Ishikawa (cell line): ENCODE measurements around the gene THBS2.

ENCODE experiments used
- CEBPB ChIP-seq: IDR thresholded peaks from 2 replicates; pipeline ENCODE4 v1.6.1; 2012
- EP300 ChIP-seq: IDR thresholded peaks from 2 replicates; pipeline ENCODE4 v1.6.1; 2012; ENCODE audit warnings: borderline replicate concordance
- TCF12 ChIP-seq: IDR thresholded peaks from 2 replicates; pipeline ENCODE4 v1.6.1; 2012; ENCODE audit warnings: low read depth

DNA sequence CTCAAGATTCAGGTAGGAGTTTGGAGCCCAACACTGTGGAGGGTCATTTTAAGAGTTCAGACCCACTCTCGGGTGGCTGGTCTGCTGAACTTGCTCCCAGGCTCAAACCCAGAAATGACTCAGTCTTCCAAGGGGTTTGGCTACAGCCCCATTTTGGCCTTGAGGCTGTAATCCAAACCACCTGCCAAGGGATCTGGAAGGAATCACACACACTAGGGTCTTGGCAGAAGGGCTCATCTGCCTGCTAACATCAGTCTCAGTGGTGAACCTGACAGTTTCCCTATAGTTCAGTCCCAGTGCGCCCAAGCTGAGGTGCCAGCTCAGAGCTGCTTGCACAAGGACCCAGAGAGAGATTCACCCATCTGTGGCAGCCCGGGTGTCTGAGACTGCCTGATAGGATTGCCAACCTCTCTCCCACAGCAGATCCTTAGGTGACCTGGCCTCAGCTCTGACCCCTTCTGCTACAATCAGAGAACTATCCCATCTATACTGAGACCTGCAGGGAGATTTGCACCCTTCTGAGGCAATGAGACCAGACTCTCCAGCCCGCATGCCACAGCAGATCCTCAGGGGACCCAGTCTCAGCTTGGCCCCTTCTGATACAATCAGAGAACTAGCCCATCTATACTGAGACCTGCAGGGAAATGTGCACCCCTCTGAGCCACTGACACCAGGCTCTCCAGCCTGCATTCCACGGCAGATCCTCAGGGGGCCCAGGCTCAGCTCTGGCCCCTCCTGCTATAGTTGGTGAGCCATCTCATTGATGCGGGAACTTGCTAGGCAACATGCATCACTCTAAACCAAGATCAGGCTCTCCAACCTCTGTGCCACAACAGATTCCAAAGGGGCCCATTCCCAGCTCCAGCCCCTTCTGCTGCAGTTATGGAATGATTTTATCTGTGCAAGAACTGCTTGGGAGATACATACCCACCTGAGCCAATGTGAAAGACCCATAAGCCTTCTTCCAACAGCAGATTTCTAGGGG lies 48.2 kb downstream of the THBS2 start:
- TF ChIP-seq EP300 (no peak), TCF12 (no peak), CEBPB (no peak)
